ENCODE measurements around the gene FBRSL1. TPM values are rescaled to one million over a fixed set of nuclear protein-coding genes. Genes with fewer than 3 reads are reported as not detected.

Gene FBRSL1
- total RNA-seq, 1 experiment from 2014 or later, result 124 TPM

- peak; percentile 99 for TF ChIP-seq SRF (IDR thresholded peaks at IDR 0.05; ENCODE audit: low read depth)
- TF ChIP-seq CEBPB (IDR thresholded peaks at IDR 0.05; ENCODE audit: low read depth), result no peak
- TF ChIP-seq EZH2phosphoT487 (IDR thresholded peaks at IDR 0.05; ENCODE audit: borderline replicate concordance), result no peak
- no peak for TF ChIP-seq EZH2 (IDR thresholded peaks at IDR 0.05)
These were observed 43.9 kb upstream of the FBRSL1 start (continued) for GRCh38 chr12:132445884-132446632.

- Histone ChIP-seq H3K9me3 (ENCODE audit: control insufficient read depth in 1 of 2, insufficient read depth in 1 of 2, low read depth in 1 of 2, low read length in 2 of 2) (no peaks in the 10 kb centered on the region; a peak in 1 of 4 replicates), H3K4me1 (ENCODE audit: control insufficient read depth in 1 of 2, insufficient read depth in 2 of 2, low read length in 2 of 2) (peaks cover 0 to 13% of the 10 kb centered on the region in 2 experiments; a peak in 2 of 4 replicates), H3K36me3 (ENCODE audit: control insufficient read depth in 1 of 2, insufficient read depth in 2 of 2, low read length in 2 of 2) (no peaks in the 10 kb centered on the region), H3K4me3 (replicated peaks in 1 of 2; ENCODE audit: low read depth in 1 of 2, low read length in 2 of 2) (peak overlapping the region in 1 of 2 experiments; percentile 93; a peak in 3 of 4 replicates), H3K9ac (ENCODE audit: low read length) (no peak overlapping the region), H3K27me3 (ENCODE audit: insufficient read depth, low read length) (no peaks in the 10 kb centered on the region), H4K20me1 (ENCODE audit: insufficient read depth) (no peaks in the 10 kb centered on the region), H2AFZ (ENCODE audit: low read depth, low read length, poor library complexity, severe bottlenecking) (peak overlapping the region; percentile 69), H3K79me2 (ENCODE audit: insufficient read depth, low read length) (no peaks in the 10 kb centered on the region), H3K9me2 (ENCODE audit: insufficient read depth) (no peaks in the 10 kb centered on the region), H3K4me2 (ENCODE audit: low read length) (peak overlapping the region; percentile 90), H3K27ac (ENCODE audit: low read depth, low read length) (peak overlapping the region; percentile 50)
- ATAC-seq, result no peak
- BruUV-seq (replicated peaks), result TSS peak; percentile 74
- ChIA-PET POLR2A (no interaction called here), RAD21 (ENCODE audit: low non-redundant PET in 1 of 2, low total read pairs in 2 of 2, uncharacterized antibody in 2 of 2, unreplicated experiment in 2 of 2) (interaction anchor here in 1 of 2 experiments (0.6 kb wide), 1 partner anchor 13 kb away, joined by 3 read pairs; no protein-coding TSS in a partner anchor), CTCF (no interaction called here)
- intact Hi-C loops (cut with micrococcal nuclease), result loop anchor here (1.0 kb wide), 1 partner anchor 44 kb away; the partner anchor contains the start of gene FBRSL1
- DNase-seq (ENCODE audit: low read depth, low spot score), result no peak
- TF ChIP-seq REST (IDR thresholded peaks at IDR 0.05; ENCODE audit: low read depth) (no peak), ELF1 (IDR thresholded peaks at IDR 0.05; ENCODE audit: borderline replicate concordance, low read depth) (no peak), CTCF (IDR thresholded peaks at IDR 0.05 in 2 of 3, conservative IDR thresholded peaks at IDR 0.05 in 1 of 3; ENCODE audit: borderline replicate concordance in 1 of 3, insufficient read depth in 1 of 3, low read depth in 2 of 3, low read length in 2 of 3) (no peak), EGR1 (IDR thresholded peaks at IDR 0.05; ENCODE audit: low read depth) (no peak), MAX (IDR thresholded peaks at IDR 0.05) (no peak), CEBPB (IDR thresholded peaks at IDR 0.05; ENCODE audit: low read depth) (no peak), EZH2 (IDR thresholded peaks at IDR 0.05) (no peak), FOSL1 (IDR thresholded peaks at IDR 0.05; ENCODE audit: low read depth) (no peak), SIN3A (IDR thresholded peaks at IDR 0.05; ENCODE audit: low read depth) (no peak)
These were observed 43.2 kb upstream of the FBRSL1 start for GRCh38 chr12:132446633-132447326.
